RWPE2 (cell line): Measurements from ENCODE around the gene TRIM28.
A peak's percentile ranks its signal among the peaks of the same experiment; 100 is the strongest.

ENCODE experiments used
- ATAC-seq: fragments of 200-7000 bp; cut with Tn5 transposase; 3 replicates; pipeline ENCODE4 v1.9.1; 2021; ENCODE audit warnings: low read depth
- DNase-seq: peaks from one replicate; pipeline ENCODE4 v3.0.0-alpha.2; 2020; ENCODE audit warnings: low spot score
- H3K27ac ChIP-seq: fragments of 450-650 bp; 2 replicates; pipeline ENCODE4 v1.5.1; 2017; ENCODE audit warnings: mild to moderate bottlenecking; ENCODE audit not compliant: poor library complexity, severe bottlenecking
- H3K27me3 ChIP-seq: fragments of 250-450 bp; sonication (Bioruptor Pico); 2 replicates; pipeline ENCODE4 v1.5.1; 2021; ENCODE audit warnings: mild to moderate bottlenecking, moderate library complexity; ENCODE audit not compliant: insufficient read depth, poor library complexity, severe bottlenecking
- H3K36me3 ChIP-seq: fragments of 250-450 bp; sonication (Bioruptor Pico); 2 replicates; pipeline ENCODE4 v1.5.1; 2020; ENCODE audit warnings: low read depth, mild to moderate bottlenecking, moderate library complexity
- H3K4me1 ChIP-seq: fragments of 250-450 bp; sonication (Bioruptor Pico); 2 replicates; pipeline ENCODE4 v1.5.1; 2021; ENCODE audit warnings: mild to moderate bottlenecking, moderate library complexity; ENCODE audit not compliant: insufficient read depth, poor library complexity, severe bottlenecking
- H3K4me3 ChIP-seq: fragments of 250-450 bp; sonication (Bioruptor Pico); 2 replicates; pipeline ENCODE4 v1.5.1; 2021; ENCODE audit warnings: mild to moderate bottlenecking, moderate library complexity; ENCODE audit not compliant: severe bottlenecking
- H3K9me3 ChIP-seq: fragments of 250-450 bp; sonication (Bioruptor Pico); 2 replicates; pipeline ENCODE4 v1.5.1; 2021; ENCODE audit warnings: mild to moderate bottlenecking, moderate library complexity; ENCODE audit not compliant: severe bottlenecking
- CTCF ChIP-seq: fragments of 450-650 bp; IDR thresholded peaks from one replicate; pipeline ENCODE4 v1.5.1; 2017; ENCODE audit warnings: mild to moderate bottlenecking, moderate library complexity; ENCODE audit not compliant: poor library complexity, severe bottlenecking

The TRIM28 gene

GRCh38 chr19:58555369-58555885 lies 11.6 kb downstream of the TRIM28 start:
- no peak for ATAC-seq
- H3K27ac ChIP-seq = peak overlapping the region; percentile 90
- peaks cover 34% of the 10 kb centered on the region for H3K36me3 ChIP-seq
- no peaks in the 10 kb centered on the region for H3K27me3 ChIP-seq
- H3K4me3 ChIP-seq = peak overlapping the region; percentile 45
- no peaks in the 10 kb centered on the region for H3K9me3 ChIP-seq
- H3K4me1 ChIP-seq = no peaks in the 10 kb centered on the region
- TF ChIP-seq CTCF = no peak
- no peak for DNase-seq

- H3K4me1 ChIP-seq = no peaks in the 10 kb centered on the region
- H3K9me3 ChIP-seq = no peaks in the 10 kb centered on the region
- peak overlapping the region; percentile 90 for H3K27ac ChIP-seq
- no peak for TF ChIP-seq CTCF
- H3K4me3 ChIP-seq = no peak overlapping the region
- DNase-seq (no peak), ATAC-seq (no peak)
- H3K27me3 ChIP-seq = no peaks in the 10 kb centered on the region
- peaks cover 28% of the 10 kb centered on the region for H3K36me3 ChIP-seq
Observed at GRCh38 chr19:58555920-58556621, 12.2 kb downstream of the TRIM28 start.

GRCh38 chr19:58556622-58557220 lies 12.9 kb downstream of the TRIM28 start:
- DNase-seq (no peak), ATAC-seq (no peak)
- peaks cover 21% of the 10 kb centered on the region for H3K36me3 ChIP-seq
- H3K9me3 ChIP-seq = no peaks in the 10 kb centered on the region
- no peaks in the 10 kb centered on the region for H3K27me3 ChIP-seq
- H3K27ac ChIP-seq = peak overlapping the region; percentile 90
- no peak for TF ChIP-seq CTCF
- no peaks in the 10 kb centered on the region for H3K4me1 ChIP-seq
- H3K4me3 ChIP-seq = peak overlapping the region; percentile 64

- Histone ChIP-seq H3K4me3 (peak overlapping the region; percentile 64), H3K9me3 (no peaks in the 10 kb centered on the region), H3K36me3 (peaks cover 14% of the 10 kb centered on the region), H3K27ac (peak overlapping the region; percentile 90), H3K27me3 (no peaks in the 10 kb centered on the region), H3K4me1 (no peaks in the 10 kb centered on the region)
- TF ChIP-seq CTCF = no peak
- DNase-seq = no peak
- no peak for ATAC-seq
Observed at GRCh38 chr19:58557221-58558065, 13.6 kb downstream of the TRIM28 start.
